ENCODE results near the gene PAIP2.

- TF ChIP-seq POLR2A (IDR thresholded peaks at IDR 0.05) (no peak), CTCF (IDR thresholded peaks at IDR 0.05) (no peak)
Measured at GRCh38 chr5:139381837-139382761, 40.4 kb downstream of the PAIP2 start.

Data from adrenal gland (tissue), 5 donors.